ENCODE data around the gene CCDC32.
A peak's percentile ranks its signal among the peaks of the same experiment; 100 is the strongest.
"Not testable (repeated sequence)": the region's sequence is repeated elsewhere in the genome, so short reads cannot be mapped to it uniquely, and the experiment has no call there.

Gene CCDC32

GRCh38 chr15:40564591-40565332 lies at the start of gene CCDC32:
CCDC32 (minus strand) TSS chr15:40565042; CDS start chr15:40563015, 2,027 bp downstream.
- DNase-seq (ENCODE audit: low spot score), result peak; percentile 99

- DNase-seq (ENCODE audit: low spot score), result no peak
Measured at GRCh38 chr15:40613080-40613479, 48.2 kb upstream of the CCDC32 start.

GRCh38 chr15:40603935-40604334 lies 39.1 kb upstream of the CCDC32 start:
- DNase-seq (ENCODE audit: low spot score), result no peak

GRCh38 chr15:40600956-40601355 lies 36.1 kb upstream of the CCDC32 start:
- no peak for DNase-seq (ENCODE audit: low spot score)

GRCh38 chr15:40598672-40599071 lies 33.8 kb upstream of the CCDC32 start:
- DNase-seq (ENCODE audit: low spot score), result no peak

- no peak for DNase-seq (ENCODE audit: low spot score)
Measured at GRCh38 chr15:40598126-40598525, 33.3 kb upstream of the CCDC32 start.

GRCh38 chr15:40597024-40597423 lies 32.2 kb upstream of the CCDC32 start:
- DNase-seq (ENCODE audit: low spot score), result no peak

- DNase-seq (ENCODE audit: low spot score), result no peak
Measured at GRCh38 chr15:40595773-40596172, 30.9 kb upstream of the CCDC32 start.

GRCh38 chr15:40595219-40595618 lies 30.4 kb upstream of the CCDC32 start:
- DNase-seq (ENCODE audit: low spot score), result no peak

- no peak for DNase-seq (ENCODE audit: low spot score)
Measured at GRCh38 chr15:40594429-40594836, 29.6 kb upstream of the CCDC32 start.

GRCh38 chr15:40593588-40594428 lies 29.0 kb upstream of the CCDC32 start, which contains the start of gene KNL1:
KNL1 (plus strand) TSS chr15:40594249; CDS start chr15:40602932, 8,683 bp downstream.
- peak; percentile 97 for DNase-seq (ENCODE audit: low spot score)

GRCh38 chr15:40593165-40593564 lies 28.3 kb upstream of the CCDC32 start:
- no peak for DNase-seq (ENCODE audit: low spot score)

GRCh38 chr15:40591389-40591788 lies 26.5 kb upstream of the CCDC32 start:
- no peak for DNase-seq (ENCODE audit: low spot score)

GRCh38 chr15:40590667-40591050 lies 25.8 kb upstream of the CCDC32 start:
- no peak for DNase-seq (ENCODE audit: low spot score)

- DNase-seq (ENCODE audit: low spot score), result peak; percentile 76
Measured at GRCh38 chr15:40584191-40584590, 19.3 kb upstream of the CCDC32 start.

- DNase-seq (ENCODE audit: low spot score), result no peak
Measured at GRCh38 chr15:40582726-40583246, 17.9 kb upstream of the CCDC32 start.

GRCh38 chr15:40581796-40582195 lies 17.0 kb upstream of the CCDC32 start:
- not testable (repeated sequence) for DNase-seq (ENCODE audit: low spot score)

- DNase-seq (ENCODE audit: low spot score), result no peak
Measured at GRCh38 chr15:40578892-40579291, 14.1 kb upstream of the CCDC32 start.

GRCh38 chr15:40576914-40577313 lies 12.1 kb upstream of the CCDC32 start:
- DNase-seq (ENCODE audit: low spot score), result not testable (repeated sequence)

GRCh38 chr15:40575113-40575512 lies 10.3 kb upstream of the CCDC32 start:
- no peak for DNase-seq (ENCODE audit: low spot score)

- DNase-seq (ENCODE audit: low spot score), result peak; percentile 92
Measured at GRCh38 chr15:40569129-40569953, 4.5 kb upstream of the CCDC32 start, which contains the start of gene RPUSD2. RPUSD2 (plus strand) TSS chr15:40569299; CDS start chr15:40569338, 39 bp downstream.

GRCh38 chr15:40567111-40567510 lies 2.3 kb upstream of the CCDC32 start:
- DNase-seq (ENCODE audit: low spot score), result no peak

Measured in putamen (tissue), 1 donor.